NB4 (cell line): Measurements from ENCODE around the gene TMPRSS11B.

ENCODE experiments used
- DNase-seq: peaks from one replicate; pipeline ENCODE4 v3.0.0; 2010; ENCODE audit warnings: low read depth
- H3K4me3 ChIP-seq: one replicate; pipeline ENCODE4 v1.5.1; 2011; ENCODE audit warnings: mild to moderate bottlenecking, low read depth, low read length, moderate library complexity
- CTCF ChIP-seq: IDR thresholded peaks from one replicate; pipeline ENCODE4 v1.5.1; 2012; ENCODE audit warnings: low read depth, low read length
- MAX ChIP-seq: IDR thresholded peaks from 2 replicates; pipeline ENCODE4 v1.6.1; 2011; ENCODE audit warnings: low read depth, low read length
- MYC ChIP-seq: IDR thresholded peaks from 2 replicates; pipeline ENCODE4 v1.6.1; 2011; ENCODE audit warnings: low read depth, low read length
- POLR2A ChIP-seq: IDR thresholded peaks from 2 replicates; pipeline ENCODE4 v1.6.1; 2011; ENCODE audit warnings: mild to moderate bottlenecking; ENCODE audit not compliant: insufficient read length; ENCODE audit errors: extremely low read depth

TMPRSS11B gene

GRCh38 chr4:68180849-68181526, 64.5 kb downstream of the TMPRSS11B start:
- no peak for TF ChIP-seq POLR2A
- no peak for TF ChIP-seq CTCF
- TF ChIP-seq MAX: no peak
- TF ChIP-seq MYC: no peak
- DNase-seq: no peak

GRCh38 chr4:68176904-68177303, 68.6 kb downstream of the TMPRSS11B start:
- no peak for TF ChIP-seq MAX
- TF ChIP-seq POLR2A: no peak
- no peak for TF ChIP-seq MYC
- TF ChIP-seq CTCF: no peak
- DNase-seq: no peak
- H3K4me3 ChIP-seq: no peak overlapping the region

More at GRCh38 chr4:68180849-68181526, 64.5 kb downstream of the TMPRSS11B start:
- no peak overlapping the region for H3K4me3 ChIP-seq
